ENCODE data around the gene CCL7.

GRCh38 chr17:34241062-34241461, 29.0 kb upstream of the CCL7 start:
- no peak for TF ChIP-seq CTCF (IDR thresholded peaks at IDR 0.05; ENCODE audit: poor library complexity)
- no peak for TF ChIP-seq EZH2 (IDR thresholded peaks at IDR 0.05; ENCODE audit: borderline replicate concordance)
- TF ChIP-seq EZH2phosphoT487 (IDR thresholded peaks at IDR 0.05; ENCODE audit: low read depth, severe bottlenecking, unreplicated experiment), result no peak

Measured in hepatocyte (in vitro differentiated cells).